ENCODE results near the gene HES3.
A peak's percentile ranks its signal among the peaks of the same experiment; 100 is the strongest.

HES3 gene

DNA sequence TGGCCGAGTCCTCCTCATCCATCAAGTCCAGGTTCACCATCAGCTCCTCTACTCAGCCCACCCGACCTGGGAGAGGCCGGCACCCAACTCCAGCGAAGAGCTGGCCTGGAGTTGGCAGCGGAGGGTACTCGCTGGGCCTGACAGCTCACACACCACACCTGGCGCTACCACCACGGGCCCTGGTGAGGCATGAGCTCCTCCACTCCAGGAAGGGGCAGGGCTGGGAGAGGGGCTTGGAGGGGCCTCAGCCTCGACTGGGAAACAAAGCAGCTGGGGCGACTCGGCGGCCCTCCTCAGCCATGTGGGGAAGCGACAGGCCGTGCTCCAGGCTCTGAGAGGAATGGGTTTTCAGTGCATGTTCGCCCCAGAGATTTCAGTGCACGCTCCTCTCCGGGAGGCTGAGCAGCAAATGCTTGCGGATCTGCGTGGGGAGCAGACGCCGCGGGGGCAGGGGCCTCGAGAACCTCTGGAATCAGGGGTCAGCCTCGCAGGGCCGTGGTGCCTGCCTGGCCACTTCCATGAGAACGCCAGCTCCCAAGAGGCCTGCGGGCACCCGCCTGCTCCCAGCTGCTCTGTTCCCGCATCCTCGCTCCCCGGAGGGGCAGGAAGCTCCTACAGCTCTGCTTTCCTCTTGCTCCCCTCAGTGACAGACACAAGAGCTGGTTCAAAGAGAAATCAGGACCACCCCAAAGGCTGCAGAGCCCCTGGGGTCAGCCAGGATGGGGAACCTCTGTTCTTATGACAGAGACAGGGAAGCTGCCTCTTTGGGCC, 35.8 kb downstream of the HES3 start:
- no peak for DNase-seq (ENCODE audit: low read depth, low spot score)

DNA sequence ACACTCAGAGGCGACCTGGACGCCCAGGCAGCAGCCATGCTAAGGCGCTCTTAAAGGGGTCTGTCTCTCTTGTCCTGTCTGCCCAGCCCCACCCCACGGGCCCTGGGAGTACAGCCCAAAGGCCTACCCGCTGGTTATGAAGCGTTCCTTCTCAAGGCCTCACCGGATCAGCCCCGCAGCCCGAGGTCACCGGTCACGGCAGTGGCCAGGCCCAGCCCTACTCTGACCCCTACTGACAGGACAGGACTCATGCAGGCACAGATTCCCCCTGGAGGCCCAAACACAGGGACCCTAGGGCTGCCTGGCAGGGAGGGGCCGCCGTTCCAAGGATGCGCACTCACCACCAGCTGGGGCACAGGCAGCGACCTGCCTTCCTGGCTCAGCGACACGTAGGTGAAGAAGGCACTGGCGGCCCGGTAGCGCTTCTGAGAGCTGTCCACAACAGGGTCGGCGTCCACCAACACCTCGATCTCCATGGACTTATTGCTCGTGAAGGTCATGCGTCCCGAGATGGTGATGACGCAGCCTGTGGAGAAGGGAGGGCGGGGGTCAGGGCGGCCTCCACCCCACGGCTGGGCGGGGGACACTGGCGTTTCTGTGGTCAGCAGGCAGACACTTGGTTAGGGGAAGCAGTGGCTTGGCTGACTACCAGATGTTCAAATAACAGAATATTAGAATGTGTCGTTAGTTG, 36.9 kb downstream of the HES3 start:
- DNase-seq (ENCODE audit: low read depth, low spot score): peak; percentile 28

DNA sequence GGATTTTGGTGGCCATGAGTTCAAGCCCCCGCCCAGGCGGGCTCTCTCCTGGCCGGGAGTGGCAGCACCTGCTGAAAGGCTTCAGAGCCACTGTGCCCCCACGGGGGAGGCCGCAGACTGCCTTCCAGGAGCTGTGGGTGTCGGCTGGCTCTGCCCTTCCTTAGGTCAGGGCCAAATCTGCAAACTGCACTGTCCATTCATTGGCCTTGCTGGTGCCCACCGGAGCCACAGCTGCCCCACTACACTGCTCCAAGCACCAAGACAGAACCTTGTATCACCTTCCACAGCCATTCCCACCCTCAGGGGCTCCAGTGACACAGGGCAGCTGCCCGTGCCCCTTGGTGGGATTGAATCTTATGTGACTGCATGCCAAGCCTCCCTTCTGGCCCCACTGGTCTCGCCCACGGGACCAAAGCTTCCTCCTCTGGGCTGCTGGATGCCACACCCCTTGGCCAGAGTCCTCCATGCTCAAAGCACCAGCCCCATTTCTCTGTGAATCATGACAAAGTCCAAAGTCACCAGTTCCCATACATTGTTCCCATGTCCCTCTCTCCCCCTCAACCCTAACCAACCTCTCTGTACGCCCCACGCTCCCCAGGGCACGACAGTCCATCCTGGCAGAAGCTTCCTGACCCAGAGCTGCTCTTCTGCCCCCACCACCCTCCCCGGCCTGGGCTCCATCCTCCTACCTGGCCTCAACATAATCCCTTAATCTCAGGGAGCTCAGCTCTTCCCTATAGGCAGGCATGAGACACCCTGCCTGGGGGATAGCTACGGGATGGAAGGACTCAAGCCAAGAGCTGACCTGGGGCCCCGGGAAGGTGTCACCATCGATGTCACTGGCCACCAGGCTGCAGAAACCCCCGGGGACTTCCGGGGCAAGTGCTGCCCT, 37.8 kb downstream of the HES3 start:
- no peak for DNase-seq (ENCODE audit: low read depth, low spot score)

DNA sequence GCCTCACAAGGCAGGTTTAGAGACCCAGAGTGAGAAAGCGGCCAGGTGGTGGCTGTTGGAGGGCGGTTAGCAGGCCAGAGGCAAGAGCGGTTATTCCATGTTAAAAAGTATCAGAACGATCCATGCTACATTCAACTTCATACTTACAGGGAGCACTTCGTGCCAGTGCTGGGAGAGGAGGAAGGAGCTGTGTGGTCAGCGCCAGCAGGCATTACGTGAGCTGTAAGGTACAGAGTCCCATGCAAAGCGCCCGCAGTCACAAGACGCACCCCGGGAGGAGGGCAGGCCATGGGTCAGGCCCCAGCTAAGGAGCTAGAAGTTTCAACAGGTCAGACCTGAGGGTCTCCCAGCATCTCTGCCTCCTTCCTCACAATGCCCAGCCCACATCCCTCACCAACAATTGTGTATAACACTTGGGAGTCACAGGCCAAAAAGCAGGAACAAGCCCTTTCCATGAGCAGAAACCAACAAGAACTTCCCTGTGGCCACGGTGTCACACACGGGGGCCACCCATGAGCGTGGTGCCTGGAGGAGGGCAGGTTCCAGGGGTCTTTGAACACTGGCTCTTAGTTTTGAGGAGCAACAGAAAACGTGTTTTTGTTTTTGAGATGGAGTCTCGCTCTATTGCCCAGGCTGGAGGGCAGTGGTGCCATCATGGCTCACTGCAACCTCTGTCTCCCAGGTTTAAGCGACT, 38.7 kb downstream of the HES3 start:
- no peak for DNase-seq (ENCODE audit: low read depth, low spot score)

DNA sequence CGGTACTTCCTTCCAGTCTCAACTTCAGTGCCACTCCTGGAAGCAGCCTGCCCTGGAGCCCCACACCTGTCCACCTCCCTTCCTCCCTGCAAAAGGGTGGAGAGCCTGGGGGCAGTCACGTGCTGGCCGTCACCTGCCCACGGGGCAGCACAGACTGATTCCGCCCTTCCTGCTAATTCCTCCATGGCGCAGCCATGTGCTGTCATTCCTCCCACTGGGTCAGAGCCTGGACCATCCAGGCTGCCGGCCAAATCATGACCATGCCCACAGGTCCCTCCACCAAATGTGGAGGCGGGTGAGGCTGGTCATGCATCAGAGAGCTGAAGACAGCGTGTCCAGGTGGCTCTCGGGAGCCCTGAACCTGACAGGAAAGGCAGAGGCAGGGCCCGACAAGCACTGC, 41.4 kb downstream of the HES3 start:
- no peak for DNase-seq (ENCODE audit: low read depth, low spot score)

DNA sequence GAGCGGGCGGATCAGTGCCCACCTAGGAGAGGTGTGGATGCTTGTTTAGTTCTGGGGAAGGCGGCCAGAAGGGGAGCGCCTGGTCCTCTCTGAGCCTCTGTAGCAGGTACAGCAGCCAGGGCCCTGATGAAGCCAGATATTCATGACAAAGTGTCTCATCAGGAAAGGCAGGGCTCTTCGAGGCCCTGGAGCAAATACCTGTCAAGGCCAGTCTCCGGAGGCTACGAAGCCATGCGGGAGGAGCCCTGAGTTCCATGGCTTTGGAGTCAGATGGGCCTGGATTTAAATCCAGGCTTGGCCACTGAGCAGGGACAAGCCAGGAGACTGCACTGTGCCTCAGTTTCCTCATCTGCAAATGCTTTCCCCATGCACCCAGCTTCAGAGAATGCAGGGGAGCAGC, 42.3 kb downstream of the HES3 start:
- DNase-seq (ENCODE audit: low read depth, low spot score): no peak

DNA sequence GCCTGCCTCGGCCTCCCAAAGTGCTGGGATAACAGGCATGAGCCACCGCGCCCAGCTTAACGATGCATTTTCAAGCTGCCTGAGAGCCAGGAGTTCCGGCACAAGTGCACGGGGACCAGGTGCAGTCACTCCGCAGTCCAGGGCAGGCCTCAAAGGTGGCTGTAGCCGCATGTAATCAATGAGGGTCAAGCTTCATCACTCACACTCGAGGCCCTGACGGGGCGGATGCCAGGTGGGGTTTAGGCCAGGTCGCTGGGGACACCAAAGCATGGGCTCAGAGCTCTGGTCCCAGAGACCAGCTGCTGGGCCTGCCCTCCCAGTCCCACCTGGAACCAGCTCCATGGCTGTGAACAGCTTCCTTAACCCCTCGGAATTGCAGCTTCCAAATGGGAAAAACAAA, 43.0 kb downstream of the HES3 start:
- no peak for DNase-seq (ENCODE audit: low read depth, low spot score)

DNA sequence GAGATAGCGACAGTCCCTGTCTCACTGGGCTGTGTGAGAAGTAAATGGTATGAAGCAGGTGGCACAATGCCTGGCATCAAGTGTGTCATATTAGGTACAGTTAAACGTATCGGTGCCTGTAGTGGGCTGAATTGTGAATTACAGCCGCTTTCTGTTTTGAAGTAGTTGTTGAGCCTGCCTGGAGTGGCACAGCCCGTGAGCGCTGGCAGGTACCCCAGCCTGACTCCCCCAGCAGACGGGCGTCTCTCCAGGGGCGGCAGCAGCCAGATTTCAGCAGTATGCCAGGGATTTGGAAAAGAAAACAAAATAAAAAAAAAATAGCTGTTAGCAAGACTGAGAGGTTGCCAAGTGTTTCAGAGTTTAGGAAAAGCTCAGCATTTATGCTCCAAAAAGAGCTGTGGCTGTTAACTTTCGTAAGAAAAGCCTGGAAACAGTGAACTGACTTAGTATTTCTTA, 43.5 kb downstream of the HES3 start:
- no peak for DNase-seq (ENCODE audit: low read depth, low spot score)

DNA sequence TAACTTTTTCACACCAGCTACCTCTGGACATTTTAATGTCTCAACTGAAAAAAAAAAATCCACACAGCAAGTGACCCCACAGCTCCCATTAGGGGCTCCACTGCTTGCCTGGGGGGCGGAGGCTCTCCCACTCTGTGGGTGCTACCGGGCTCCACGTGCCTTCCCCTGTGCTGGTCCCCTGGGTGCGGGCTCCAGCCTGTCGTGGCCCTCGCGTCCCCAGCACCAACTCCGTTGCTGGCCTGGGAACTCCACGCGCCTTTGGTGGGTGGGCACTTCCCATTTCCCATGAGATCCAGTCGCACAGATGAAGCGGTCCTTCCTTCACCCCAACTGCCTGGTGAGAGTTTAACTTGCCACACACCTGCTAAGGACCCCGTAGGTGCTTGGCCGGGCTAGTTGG, 44.0 kb downstream of the HES3 start:
- no peak for DNase-seq (ENCODE audit: low read depth, low spot score)

DNA sequence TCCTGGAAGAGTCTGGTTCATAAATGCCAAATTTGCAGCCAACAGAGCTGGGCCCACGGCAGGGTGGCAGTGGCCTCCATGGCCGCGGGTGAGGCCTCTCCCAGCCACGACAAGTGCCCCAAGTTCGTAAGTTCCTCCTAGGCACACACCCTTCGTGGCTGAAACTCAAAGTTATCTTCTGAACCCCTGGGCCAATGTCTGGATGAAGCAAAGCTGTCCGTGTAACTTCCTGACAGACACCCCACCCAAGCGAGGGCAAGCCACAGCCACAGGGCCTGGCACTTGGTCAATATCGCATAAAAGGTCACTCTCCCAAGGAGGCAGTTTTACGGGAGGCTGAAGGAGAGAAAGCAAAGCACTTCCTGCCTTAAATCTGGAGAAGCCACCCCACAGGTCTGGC, 44.7 kb downstream of the HES3 start:
- no peak for DNase-seq (ENCODE audit: low read depth, low spot score)

DNA sequence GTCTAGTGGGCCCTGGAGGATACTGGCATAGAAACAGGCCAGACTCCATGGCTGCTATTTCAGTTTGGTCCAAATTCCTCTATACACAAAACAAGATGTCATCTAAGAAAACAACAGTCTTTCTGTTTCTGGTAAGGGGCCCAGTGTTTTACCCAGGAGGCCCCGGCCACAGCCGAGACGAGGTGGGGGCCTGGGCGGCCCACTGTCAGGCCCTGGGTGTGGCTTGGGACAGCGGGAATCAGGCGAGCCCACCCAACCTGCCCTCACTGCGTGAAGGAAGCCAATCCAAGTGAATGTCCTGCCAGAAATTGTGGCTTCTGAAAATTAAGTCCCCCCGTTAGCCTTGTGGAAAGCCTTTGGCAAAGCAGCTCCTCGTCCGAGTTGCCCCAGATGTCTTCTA, 48.1 kb downstream of the HES3 start:
- DNase-seq (ENCODE audit: low read depth, low spot score): no peak

DNA sequence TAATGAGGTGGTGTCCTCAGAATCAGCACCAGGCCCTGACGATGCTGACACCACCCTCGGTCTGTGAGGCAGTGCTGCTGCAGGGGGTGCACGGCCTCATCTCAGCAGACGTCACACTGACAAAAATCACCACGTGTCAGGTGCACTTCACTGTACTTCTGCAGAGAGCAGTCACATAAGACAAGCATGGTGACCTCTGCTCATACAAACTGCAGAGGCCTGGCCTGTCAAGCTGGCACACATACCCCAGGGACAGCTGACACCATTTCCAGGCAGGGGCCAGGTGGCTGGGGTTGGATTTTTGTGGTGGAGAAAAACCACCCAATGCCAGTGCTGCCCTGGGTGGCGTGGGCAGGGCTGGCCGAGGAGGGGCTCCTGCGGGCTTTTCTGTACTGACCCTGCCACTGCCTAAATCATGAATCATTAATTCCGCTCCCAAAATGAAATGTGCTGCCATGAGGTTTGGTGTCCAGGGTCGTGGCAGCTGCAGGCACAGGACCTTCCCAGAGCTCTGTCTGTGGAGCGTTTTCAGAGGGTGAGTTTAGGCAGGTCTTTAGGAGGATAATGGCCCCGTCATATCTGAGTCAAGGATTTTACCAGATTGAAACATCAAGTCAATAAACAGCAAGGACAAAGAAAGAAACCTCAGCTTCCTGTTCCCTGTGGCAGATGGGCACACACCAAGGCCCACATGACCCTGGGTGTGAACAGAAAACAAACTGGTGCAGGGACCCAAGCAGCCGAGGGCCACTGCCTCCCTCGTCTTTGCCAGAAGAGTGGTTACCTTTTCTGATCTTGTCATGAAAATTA, 50.3 kb downstream of the HES3 start:
- DNase-seq (ENCODE audit: low read depth, low spot score): no peak

DNA sequence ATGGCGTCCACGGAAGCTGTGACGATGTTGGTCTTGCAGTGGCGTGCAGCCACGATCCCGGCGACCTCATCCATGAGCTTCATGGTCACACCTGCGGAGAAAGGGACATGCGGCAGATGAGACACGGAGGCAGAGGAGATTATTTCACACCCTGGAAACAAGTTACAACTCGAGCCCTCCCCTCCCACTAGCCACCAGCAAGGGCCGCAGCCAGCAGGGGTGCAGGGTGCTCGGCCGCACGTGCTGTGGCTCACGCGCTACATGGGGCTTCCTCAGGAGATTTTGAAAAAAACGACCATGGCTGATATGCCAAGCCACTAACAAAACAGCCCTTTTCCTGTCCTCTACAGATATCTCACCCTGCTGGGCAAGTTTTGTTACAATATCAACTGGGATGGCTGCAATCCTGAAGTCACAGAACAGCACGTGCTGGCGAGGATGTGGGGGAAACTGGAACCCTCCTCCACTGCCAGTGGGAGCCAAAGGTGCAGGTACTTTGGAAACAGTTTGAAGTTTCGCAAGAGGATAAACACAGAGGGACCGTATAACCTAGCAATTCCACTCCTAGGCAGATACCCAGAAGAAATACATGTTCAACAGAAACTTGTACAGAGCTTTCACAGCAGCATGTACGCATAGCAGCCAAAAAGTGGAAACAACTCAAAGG, 51.0 kb downstream of the HES3 start:
- no peak for DNase-seq (ENCODE audit: low read depth, low spot score)

Data from iPS DF 19.7 (cell line).